DMS114 treated with DMSO at 0.1 percent for 48 hours (cell line): ENCODE results near the gene LAD1.

ENCODE experiments used
- DNase-seq: peaks from one replicate; lab custom pipeline; 2025; ENCODE audit not compliant: unreplicated experiment; lab: John Stamatoyannopoulos, UW

The LAD1 gene

DNA sequence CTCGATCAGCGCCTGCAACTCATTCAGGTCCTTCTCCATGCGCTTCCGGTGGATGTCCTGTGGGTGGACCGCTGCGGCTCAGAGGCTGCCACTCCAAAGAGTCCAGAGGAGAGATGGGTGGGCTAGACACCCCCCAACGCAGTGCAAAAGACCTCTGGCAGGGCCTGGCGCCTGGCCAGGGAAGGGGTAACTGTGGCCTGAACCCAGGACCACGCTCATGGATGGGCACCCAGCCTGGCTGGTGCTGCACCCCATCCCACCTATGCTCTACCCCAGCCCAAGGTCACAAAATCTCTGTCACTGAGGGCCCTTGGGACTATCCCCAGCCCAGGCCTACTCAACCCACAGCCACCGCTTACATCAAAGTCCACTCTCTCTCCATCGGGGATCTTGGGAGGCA lies 33.9 kb downstream of the LAD1 start:
- DNase-seq = no peak

GRCh38 chr1:201364808-201365105 lies 34.4 kb downstream of the LAD1 start:
- no peak for DNase-seq

GRCh38 chr1:201363467-201363866 lies 35.7 kb downstream of the LAD1 start:
- no peak for DNase-seq

DNA sequence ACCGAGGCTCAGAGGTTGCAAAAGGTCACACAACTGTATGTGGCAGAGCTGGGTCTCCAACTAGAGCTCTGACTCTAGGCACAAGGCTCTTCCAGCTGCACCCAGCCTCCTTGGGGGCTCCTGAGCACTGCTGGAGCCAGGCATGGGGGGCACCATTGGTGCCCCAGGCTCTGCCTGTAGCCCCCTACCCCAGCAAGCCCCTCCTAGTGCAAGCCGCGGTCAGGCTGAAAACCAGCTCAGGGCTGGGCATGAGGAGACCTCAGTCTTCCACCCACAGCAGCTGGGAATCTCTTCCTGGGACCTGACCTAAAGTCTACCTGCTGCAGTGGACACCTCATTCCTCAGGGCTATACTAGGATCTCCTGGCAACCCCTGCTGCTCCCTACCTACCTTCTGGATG lies 36.2 kb downstream of the LAD1 start:
- DNase-seq = no peak

DNA sequence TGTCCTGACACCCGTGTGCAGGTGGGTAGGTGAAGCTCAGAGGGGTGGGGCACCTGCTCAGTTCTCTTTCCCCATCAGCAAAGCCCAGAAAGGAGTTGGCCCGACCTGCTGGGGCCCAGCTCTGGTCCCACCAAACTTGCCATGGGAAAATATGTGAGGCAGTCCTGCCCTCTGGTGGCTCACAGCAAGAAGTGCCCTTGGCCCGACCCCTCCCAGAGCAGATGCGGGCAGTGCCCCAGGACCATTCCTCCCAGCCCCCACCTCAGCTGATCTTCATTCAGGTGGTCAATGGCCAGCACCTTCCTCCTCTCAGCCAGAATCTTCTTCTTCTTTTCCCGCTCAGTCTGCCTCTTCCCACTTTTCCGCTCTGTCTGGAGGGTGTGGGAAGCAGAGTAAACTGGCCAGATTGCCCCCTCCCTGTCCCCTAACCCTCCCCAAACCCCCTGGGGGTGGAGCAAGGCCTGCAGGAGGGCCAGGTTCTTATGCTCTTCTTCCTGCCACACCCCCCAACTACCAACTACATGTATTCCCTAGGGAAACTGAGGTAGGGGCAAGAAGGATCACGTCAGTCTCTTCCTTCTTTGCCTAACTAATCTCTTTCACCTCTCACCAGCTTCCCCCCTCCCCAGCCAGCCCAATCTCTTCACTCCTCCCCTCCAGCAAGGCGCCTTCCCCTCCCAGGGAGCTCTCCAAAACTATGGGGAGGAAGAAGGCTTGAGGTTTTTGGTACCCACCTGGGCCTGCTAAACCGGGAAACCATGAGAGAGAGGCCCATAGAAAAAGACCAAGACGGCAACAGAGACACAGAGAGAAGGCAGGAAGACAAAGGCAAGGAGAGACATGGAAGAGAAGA lies 37.2 kb downstream of the LAD1 start:
- peak; percentile 11 for DNase-seq

- no peak for DNase-seq
Observed at GRCh38 chr1:201360901-201361651, 38.0 kb downstream of the LAD1 start.

- DNase-seq = no peak
Observed at GRCh38 chr1:201360486-201360885, 38.6 kb downstream of the LAD1 start.

DNA sequence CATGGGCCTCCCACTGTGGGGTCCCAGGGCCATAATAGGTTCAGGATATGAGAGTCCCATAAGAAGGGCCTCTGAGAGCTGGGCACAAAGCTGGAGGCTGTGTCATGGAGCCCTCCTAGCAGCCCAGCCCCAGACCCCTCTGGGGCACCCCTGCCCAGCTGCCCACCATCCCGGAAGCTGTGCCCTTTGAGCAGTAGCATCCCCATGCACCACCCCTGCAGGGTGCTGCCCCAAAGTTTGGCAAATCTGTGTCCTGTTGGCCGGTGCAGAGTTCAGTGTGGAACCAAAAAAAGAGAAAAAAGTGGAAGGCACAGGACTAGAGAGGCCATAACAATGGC lies 39.3 kb downstream of the LAD1 start:
- DNase-seq = no peak

DNA sequence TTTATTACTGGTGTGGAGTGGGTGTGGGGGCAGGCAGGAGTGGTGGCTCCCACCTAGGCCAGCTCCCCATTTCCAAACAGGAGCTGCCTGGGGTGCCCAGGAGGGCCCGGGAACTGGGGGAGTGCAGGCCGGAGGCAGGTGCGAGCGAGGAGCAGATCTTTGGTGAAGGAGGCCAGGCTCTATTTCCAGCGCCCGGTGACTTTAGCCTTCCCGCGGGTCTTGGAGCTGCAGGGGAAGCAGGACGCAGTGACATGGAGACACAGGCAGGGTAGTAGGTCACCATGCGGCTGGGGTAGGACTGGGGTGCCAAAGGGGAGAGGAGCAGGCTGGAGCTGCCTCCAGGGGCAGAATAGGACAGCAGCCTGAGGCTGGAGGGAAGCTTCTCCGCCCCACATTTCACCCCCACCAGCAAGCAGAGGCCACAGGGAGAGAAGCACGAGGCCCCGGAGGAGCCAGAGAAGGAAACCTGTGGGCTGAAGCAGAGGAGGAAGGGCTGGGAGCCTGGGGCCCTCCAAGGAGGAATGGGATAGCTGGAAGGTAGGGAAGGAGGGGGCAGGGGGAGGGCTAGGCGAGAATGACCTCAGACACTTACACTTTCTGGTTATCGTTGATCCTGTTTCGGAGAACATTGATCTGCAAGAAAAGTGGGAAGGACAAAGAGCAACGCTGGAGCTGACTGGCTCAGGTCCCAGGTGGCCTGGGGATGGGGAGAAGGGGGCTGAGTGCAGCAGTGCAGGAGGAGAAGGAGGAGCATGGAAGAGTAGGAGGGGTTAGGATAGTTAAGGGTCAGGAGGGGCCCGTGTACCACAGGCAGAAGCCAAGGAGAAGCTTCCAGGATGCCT lies 39.9 kb downstream of the LAD1 start:
- DNase-seq = no peak

GRCh38 chr1:201358596-201358995 lies 40.5 kb downstream of the LAD1 start:
- no peak for DNase-seq

GRCh38 chr1:201357636-201358348 lies 41.3 kb downstream of the LAD1 start:
- DNase-seq = no peak

DNA sequence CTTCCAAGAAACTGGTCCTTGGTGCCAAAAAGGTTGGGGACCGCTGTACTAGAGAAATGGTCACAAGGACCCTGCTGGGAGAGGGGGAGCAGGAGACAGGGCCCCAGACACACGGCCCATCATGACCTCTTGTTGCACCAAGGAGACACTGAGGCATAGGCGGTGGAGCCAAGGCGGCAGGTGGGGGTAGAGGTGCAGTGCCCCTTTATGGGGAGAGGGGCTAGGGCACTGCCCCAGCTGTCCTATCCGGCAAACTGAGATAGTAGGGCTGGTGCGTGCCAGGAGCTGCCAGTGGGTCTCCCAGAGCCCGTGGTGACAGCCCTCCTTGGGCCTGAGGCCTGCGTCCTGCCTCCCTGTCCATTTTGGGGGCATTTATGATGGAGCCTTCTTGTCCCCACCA lies 41.9 kb downstream of the LAD1 start:
- no peak for DNase-seq

GRCh38 chr1:201356701-201357100 lies 42.4 kb downstream of the LAD1 start:
- DNase-seq = no peak

DNA sequence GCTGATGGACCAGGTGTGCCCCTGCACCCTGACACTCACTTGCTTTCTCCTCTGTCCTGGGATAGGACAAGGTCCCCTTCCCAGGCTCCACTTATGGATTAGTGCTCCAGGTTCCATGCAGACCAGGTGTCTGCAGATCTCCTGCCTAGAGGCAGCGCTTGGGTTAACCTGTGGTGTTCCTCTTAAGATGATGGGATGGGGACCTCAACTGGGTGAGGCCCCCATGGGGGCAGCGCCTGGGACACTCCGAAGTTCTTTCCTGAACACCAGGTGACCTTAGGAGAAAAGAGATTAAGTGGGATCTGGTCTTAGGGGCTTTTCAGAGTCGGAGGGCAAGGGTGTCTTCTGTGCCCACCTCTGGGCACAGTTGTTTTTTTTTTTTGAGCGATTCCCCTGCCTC lies 42.9 kb downstream of the LAD1 start:
- no peak for DNase-seq

DNA sequence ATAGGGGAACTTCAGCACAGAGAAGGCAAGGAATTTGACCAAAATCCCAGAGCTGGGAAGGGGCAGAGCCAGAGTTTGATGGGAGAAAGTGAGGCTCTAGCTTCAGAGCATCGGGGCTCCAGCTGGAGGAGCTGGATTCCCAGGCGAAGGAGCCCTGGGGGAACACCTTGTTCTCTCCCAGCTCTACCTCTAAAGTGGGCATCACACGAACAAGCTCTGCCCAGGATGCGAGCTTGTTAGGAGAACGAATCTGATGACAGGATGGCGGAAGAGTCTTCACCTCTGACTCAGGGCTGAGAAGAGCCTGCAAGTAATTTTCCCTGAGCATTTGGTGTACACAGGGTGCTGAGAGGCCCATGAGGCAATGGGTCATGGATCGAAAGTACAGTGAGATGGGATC lies 43.7 kb downstream of the LAD1 start:
- no peak for DNase-seq

DNA sequence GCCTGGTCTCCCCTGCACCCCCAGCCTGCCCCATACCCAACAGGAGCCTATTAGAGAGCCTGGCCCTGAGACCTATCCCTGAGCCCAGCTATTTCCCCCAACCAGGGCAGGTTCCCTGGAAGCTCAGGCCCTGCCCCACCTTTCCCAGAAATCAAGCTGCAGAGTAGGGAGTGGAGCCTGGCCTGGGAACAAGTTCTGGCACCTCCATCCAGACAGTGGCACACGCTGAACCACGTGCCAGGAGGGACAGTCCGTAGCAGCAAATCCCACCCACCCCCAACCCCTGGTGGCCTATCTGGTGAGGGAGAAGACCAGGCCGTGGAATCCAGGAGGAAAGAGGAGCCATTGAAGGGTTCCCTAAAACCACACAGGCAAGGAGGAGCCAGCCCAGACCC lies 44.2 kb downstream of the LAD1 start:
- no peak for DNase-seq

DNA sequence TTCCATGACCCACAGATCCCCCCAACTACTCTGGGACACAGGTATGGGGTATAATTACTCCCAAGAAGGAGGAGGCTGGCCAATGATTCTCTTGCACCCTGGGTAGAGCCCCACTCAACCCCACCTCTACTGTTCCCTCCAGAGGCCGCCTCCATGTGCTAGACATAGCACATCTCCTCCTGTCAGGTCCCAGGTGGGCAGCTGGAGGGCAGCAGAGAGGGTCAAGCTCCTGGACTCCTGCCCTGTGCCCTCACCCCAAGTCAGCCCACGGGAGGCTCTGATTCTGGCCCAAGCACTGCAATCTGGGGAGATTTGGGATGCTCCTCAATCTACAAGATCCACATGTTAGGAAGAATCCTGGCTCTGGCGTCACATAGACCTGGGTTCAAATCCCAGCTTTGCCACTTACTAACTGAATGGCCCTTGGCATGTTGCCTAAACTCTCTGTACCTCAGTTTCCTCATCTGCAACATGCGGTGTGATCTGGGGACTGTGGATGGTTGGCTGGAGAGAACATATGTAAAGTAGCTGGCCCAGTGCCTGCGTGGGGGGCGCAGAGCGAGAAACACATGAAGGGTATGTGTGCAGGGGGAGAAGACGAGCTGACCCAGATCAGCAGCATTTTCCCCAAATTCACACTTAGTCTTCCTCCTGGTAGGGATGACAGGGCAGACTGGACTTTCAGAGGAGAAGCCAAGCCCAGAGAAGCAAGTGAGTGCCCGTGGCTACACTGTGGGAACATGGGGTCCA lies 44.8 kb downstream of the LAD1 start:
- DNase-seq = no peak

DNA sequence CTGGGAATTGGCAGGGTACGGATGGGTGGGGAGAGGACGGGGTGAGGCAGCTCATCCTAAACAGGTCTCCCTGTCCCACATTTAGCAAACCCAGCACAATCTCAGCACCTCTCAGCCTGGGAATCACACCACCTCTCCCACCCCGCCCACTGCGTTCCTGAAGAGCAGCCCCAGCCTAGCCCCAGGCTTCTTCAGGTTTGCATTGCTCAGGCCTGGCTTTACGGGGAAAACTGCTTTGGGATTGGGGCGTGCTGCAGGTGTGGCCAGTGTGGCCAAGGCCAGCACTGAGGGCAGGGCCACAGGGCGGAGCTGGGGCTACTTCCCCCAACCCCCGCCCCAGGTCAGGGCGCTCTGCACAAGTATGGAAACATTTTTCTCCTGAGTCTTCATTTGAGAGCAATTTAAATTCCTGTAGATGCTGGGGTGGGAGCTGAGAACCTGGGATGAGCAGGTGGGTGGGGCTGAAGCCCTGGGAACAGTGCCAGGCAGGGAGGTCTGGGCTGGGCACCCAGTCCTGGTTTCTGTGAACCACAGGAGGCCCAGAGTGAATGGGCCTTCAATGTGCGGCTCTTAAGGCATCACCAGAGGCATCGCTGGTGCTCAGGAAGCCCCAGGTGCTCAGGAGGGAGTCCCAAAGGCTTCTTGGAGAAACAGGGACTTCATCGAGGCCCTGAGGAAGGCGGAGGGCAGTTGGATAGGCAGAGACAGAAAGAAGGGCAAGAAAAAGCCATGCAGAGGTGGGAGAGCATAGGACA lies 45.8 kb downstream of the LAD1 start:
- DNase-seq = no peak

DNA sequence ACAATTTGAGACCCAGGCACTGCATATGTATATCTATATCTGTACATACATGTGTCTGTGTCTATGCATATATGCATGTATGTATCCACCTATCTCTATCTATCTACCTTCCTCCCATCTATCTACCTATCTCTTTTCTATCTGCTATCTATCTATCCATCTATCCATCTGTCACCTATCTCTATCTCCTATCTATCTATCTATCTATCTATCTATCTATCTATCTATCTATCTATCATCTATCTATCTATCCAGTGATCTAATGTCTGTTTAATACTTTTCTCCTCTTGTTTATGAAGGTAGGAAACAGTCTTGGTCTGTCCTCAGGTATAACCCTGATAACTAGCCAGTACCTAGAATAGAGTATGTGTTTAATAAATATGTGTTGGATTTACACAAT lies 47.5 kb downstream of the LAD1 start:
- no peak for DNase-seq

DNA sequence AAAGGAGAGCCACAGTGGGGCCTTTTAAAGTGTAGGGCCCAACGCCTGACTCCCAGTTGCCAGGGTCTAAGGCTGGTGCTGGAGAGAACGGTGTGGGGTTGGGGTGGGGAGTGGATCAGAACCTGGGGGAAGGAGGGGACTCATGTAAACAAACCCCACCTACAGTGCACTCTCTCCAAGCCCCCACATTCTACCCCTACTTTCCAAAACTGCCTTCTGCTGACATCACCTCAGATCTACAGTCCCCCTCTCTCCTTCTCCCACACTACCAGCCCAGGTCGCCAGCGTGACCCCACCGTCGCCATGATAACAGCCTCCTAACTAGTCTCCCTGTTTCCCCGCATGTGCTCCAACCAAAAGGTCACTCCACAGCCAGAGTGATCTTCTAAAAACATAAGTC lies 48.2 kb downstream of the LAD1 start:
- no peak for DNase-seq
